ENCODE measurements around the gene MBTD1.

DNA sequence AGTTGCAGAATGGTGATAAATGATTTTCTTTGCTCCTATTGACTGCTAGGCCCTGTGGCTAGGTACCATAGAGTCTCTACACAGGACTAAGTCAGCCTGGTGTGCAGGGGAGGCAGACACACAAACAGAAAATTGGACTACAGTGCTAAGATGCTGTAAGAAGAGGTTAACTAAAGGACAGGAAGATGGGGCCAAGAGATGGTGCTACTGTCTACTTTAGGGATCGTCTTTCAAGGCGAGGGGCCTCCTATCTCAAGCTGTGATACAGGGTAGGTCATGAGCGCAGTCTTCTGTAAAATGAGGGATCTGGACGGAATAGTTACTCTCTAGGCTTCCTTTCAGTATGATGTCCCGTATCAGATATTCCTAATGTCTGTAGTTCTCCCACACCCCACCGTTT is 105.7 kb downstream of the MBTD1 start:
- TF ChIP-seq POLR2A (IDR thresholded peaks at IDR 0.05) = no peak
- TF ChIP-seq, protein P1, sequence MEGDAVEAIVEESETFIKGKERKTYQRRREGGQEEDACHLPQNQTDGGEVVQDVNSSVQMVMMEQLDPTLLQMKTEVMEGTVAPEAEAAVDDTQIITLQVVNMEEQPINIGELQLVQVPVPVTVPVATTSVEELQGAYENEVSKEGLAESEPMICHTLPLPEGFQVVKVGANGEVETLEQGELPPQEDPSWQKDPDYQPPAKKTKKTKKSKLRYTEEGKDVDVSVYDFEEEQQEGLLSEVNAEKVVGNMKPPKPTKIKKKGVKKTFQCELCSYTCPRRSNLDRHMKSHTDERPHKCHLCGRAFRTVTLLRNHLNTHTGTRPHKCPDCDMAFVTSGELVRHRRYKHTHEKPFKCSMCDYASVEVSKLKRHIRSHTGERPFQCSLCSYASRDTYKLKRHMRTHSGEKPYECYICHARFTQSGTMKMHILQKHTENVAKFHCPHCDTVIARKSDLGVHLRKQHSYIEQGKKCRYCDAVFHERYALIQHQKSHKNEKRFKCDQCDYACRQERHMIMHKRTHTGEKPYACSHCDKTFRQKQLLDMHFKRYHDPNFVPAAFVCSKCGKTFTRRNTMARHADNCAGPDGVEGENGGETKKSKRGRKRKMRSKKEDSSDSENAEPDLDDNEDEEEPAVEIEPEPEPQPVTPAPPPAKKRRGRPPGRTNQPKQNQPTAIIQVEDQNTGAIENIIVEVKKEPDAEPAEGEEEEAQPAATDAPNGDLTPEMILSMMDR (IDR thresholded peaks at IDR 0.05) = no peak

Data from heart left ventricle (tissue), 13 donors.